ENCODE data around the gene P2RY11.

The P2RY11 gene

GRCh38 chr19:10092648-10093294 is 18.7 kb upstream of the P2RY11 start:
- DNase-seq (ENCODE audit: low spot score), result no peak
- no peak for FAIRE-seq

- FAIRE-seq (no peak), DNase-seq (ENCODE audit: low spot score) (peak; percentile 17)
Observed at GRCh38 chr19:10093295-10094186, 18.0 kb upstream of the P2RY11 start.

- DNase-seq (ENCODE audit: low spot score) (no peak), FAIRE-seq (no peak)
Observed at GRCh38 chr19:10095622-10095947, 15.9 kb upstream of the P2RY11 start.

GRCh38 chr19:10095948-10096614 is 15.4 kb upstream of the P2RY11 start:
- FAIRE-seq, result peak; percentile 77
- DNase-seq (ENCODE audit: low spot score), result peak; percentile 95

- DNase-seq (ENCODE audit: low spot score) (no peak), FAIRE-seq (no peak)
Observed at GRCh38 chr19:10096615-10096963, 14.9 kb upstream of the P2RY11 start.

GRCh38 chr19:10100163-10100785 is 11.2 kb upstream of the P2RY11 start:
- DNase-seq (ENCODE audit: low spot score) (no peak), FAIRE-seq (no peak)

- DNase-seq (ENCODE audit: low spot score) (no peak), FAIRE-seq (no peak)
Observed at GRCh38 chr19:10102787-10103236, 8.7 kb upstream of the P2RY11 start.

GRCh38 chr19:10104130-10104513 is 7.4 kb upstream of the P2RY11 start:
- FAIRE-seq (no peak), DNase-seq (ENCODE audit: low spot score) (no peak)

GRCh38 chr19:10104665-10105508 is 6.6 kb upstream of the P2RY11 start:
- no peak for DNase-seq (ENCODE audit: low spot score)
- FAIRE-seq, result no peak

- FAIRE-seq (no peak), DNase-seq (ENCODE audit: low spot score) (no peak)
Observed at GRCh38 chr19:10105509-10106099, 5.9 kb upstream of the P2RY11 start.

GRCh38 chr19:10106100-10106936 is 5.2 kb upstream of the P2RY11 start, which contains the start of gene PPAN:
Gene PPAN, plus strand, starts transcription at chr19:10106362. Its CDS starts 33 bp downstream, at chr19:10106395.
- DNase-seq (ENCODE audit: low spot score) (peak; percentile 97), FAIRE-seq (no peak)

- FAIRE-seq (no peak), DNase-seq (ENCODE audit: low spot score) (no peak)
Observed at GRCh38 chr19:10107254-10107653, 4.2 kb upstream of the P2RY11 start.

- FAIRE-seq, result no peak
- DNase-seq (ENCODE audit: low spot score), result no peak
Observed at GRCh38 chr19:10107817-10108367, 3.6 kb upstream of the P2RY11 start.

GRCh38 chr19:10109528-10109927 is 2.0 kb upstream of the P2RY11 start:
- DNase-seq (ENCODE audit: low spot score) (no peak), FAIRE-seq (no peak)

GRCh38 chr19:10110076-10110971 is 1.2 kb upstream of the P2RY11 start:
- DNase-seq (ENCODE audit: low spot score), result no peak
- no peak for FAIRE-seq

GRCh38 chr19:10110972-10111317 is 548 bp upstream of the P2RY11 start:
- DNase-seq (ENCODE audit: low spot score) (no peak), FAIRE-seq (no peak)

- FAIRE-seq (no peak), DNase-seq (ENCODE audit: low spot score) (no peak)
Observed at GRCh38 chr19:10112037-10112761, 706 bp downstream of the P2RY11 start.

Data from urothelium cell line (cell line).